ENCODE results near the gene DGKG.

DGKG gene

GRCh38 chr3:186366206-186366605, 4.2 kb upstream of the DGKG start:
- no peak for DNase-seq

GRCh38 chr3:186365202-186365974, 3.4 kb upstream of the DGKG start:
- DNase-seq, result no peak

GRCh38 chr3:186362988-186363387, 954 bp upstream of the DGKG start:
- DNase-seq, result no peak

DNA sequence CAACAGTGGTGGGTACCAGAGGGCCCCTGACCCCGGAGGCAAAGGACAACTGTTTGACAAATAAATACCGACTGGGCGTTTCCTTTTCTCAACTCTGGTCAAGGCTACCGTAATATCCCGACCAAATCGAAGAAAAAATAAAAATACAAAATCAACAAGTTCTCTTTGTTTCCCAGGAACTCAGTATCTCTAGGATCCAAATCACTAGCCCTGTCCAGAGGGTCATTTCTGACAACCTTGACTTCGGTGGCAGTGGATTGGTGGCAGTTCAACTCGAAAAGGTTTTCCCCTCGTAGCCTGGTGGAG, 456 bp upstream of the DGKG start:
- no peak for DNase-seq

DNA sequence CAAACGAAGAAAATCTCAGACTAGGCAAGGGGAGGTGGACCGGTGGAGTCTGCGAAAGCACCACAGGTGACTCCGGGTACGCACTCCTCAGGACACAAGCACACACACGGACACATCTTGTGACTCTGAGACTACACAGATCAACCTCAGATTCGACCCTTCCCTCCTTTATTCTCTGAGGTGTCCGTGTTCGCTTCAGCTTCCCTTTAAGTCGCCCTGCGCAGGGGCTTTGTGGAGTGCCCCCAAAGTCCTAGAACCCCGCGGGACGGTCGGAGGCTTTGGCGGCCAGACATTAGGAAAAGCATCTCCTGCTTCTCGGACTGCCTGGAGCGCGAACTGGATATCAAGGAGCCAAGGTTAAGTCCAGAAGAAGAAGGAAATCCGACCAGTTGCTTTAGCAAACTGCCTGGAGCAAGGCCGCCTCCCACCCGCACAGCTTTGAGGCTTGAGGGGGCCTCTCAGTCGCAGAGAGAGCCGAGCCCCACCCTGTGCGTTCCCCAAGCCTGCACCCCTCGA, 730 bp downstream of the DGKG start:
- DNase-seq, result no peak

DNA sequence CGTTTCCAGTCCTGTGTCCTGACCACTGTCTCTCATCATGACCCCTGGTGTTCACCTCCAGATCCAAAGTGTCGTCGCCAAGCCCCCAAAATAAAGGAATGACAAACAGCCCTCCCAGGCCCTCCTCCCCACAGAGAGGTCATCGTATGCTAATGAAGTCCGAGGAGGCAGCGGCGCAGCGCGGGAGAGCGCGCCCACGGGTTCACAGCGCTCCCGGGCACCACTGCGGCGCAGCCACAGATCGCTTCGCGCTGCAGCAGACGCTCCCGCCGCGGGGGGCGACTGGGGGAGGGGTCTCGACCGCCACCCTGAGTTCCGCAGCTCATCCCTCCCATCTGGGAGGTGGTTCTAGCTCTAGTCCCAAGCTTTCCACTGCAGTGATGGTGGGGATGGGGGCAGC, 1.3 kb downstream of the DGKG start:
- DNase-seq, result no peak

GRCh38 chr3:186359078-186359477, 3.0 kb downstream of the DGKG start:
- DNase-seq, result no peak

DNA sequence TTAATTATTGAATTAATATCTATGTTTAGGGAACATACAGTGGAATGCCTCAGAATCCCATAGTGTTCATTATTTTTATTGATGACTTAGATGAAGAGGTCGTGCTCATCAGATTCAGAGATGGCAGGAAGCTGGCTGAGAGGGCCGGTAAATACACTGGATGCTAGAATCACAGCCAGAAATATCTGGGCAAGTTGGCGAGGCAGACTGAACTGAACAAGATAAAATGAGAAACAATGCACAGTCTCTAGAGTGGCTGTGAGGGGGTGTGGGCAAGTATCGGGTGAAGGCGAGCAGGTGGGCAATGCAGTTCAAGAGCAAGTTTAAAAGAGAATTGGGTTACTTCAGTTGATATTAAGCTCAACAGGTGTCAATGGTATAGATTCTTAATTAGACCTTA, 5.9 kb downstream of the DGKG start:
- no peak for DNase-seq

DNA sequence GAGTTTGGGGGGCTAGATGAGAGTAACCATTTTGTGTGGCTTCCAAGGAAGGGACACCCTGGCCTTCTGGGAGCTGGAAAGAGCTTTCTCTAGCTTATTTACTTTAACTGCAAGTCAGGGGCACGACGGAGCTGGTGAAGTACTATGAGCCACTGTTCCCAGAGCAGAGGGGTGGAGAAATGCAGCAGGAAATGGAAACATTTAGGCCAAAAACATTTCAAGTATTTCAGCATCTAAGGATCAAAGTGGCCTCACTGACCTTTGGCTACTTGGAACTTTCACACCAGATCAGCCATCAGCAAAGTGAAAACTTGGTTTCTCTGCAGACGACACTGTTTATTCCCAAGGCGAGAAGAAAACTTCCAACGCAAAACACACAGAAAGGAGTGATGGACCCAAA, 7.9 kb downstream of the DGKG start:
- no peak for DNase-seq

GRCh38 chr3:186352369-186352768, 9.7 kb downstream of the DGKG start:
- no peak for DNase-seq

DNA sequence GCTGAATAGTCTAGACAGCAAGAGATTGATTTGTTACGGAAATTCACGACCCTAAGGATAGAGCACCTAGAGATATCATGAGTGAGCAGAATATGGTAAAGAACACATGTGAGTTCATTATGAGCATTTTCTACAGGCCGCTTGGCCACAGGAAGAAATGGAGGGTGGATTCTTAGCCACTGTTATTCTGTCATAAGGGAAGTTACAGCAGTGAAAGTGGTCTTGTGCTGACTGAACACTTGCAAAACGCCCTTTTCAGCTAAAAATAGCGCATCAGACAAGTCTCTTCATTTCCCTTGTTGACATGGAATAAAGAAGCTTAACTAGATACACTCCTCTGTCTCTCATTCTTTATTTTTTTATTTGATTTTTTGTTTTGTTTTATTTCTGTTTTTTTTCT, 19.8 kb downstream of the DGKG start:
- no peak for DNase-seq

- DNase-seq, result no peak
These were observed 21.8 kb downstream of the DGKG start for GRCh38 chr3:186340204-186340603.

GRCh38 chr3:186339180-186339918, 22.7 kb downstream of the DGKG start:
- DNase-seq, result no peak

- DNase-seq, result no peak
These were observed 28.8 kb downstream of the DGKG start for GRCh38 chr3:186333256-186333655.

DNA sequence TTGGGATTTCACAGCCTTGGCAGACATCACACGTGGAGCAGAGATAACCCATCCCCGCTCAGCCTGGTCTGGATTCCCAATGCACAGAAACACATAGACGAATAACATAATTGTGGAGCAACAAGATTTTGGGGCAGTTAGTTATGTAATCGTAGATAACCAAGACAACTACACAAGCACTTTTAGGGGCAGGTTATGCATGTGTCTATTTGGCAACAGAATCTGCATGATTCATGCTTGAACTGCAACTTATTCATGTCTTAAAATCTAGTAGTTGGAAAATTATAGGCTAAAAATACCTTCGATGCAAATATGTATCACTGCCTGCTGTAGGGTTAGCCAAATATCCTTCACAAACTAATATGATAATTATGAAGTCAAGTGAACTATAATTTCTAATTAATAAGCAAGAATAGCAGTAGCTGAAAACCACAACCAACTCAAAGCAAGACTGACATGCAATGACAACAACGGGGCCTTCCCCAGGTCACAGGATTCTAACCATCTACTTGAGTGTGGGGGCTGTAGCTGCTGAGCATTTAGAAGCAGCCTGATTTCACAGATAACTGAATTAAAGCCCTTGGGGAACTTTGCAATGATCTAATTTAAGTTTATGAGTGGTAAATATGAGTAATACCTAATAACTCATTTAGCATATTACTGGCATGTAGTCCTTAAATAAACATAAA, 31.1 kb downstream of the DGKG start:
- DNase-seq, result no peak

GRCh38 chr3:186329589-186329988, 32.4 kb downstream of the DGKG start:
- no peak for DNase-seq

- DNase-seq, result no peak
These were observed 34.0 kb downstream of the DGKG start for GRCh38 chr3:186327912-186328487.

DNA sequence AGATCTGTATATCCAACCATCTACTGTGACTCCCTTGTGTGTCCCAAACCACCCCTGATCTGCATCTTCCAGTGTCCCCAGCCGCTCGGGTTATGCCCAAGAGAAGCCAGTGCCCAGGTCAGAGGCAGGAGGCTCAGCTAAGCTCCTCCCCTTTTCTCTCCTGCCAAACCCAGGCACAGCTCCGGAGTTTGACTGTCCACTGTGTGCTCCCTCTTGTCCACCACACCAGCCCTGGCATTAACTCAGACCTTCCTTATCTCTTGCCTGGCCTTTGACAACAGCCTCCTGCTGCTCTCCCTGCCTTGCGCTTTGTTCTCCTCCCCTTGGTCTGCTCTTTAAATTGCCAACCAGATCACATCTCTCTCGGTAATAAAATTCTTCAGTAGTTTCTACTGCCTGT, 39.3 kb downstream of the DGKG start:
- no peak for DNase-seq

GRCh38 chr3:186321746-186322145, 40.3 kb downstream of the DGKG start:
- DNase-seq, result no peak

DNA sequence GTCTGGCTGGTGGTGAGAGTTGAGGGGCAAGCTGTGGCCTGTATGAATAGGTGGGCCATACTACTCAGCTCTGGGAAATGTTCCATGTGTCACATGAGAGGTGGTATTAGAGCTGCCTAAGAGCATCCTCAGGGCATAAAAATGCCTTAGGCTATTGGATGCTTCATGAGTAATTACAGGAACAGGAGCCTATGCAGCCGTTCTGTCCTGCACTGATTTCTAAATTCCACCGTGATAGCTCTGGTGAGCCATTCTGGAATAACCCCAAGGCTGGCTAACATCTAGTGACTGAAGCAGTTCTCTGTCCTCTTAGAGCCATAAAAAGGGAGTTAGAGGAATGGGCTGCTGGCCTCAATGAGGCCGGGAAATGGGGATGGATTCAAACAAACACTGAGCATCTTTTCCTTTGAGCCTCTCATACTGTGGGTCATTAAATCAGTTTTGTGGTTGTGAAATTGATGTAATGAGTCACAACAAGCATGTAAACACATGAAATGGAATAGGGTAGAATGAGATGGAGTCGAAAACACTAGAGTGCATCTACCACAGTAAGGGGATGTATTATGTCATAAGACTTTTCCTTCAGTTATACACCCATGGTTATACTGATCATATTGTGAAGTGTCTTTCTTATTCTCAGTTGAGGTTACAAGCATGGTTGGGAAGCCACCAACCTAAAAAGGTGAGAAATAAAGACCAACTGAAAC, 41.0 kb downstream of the DGKG start:
- DNase-seq, result peak; percentile 20

GRCh38 chr3:186319945-186320344, 42.1 kb downstream of the DGKG start:
- DNase-seq, result no peak

DNA sequence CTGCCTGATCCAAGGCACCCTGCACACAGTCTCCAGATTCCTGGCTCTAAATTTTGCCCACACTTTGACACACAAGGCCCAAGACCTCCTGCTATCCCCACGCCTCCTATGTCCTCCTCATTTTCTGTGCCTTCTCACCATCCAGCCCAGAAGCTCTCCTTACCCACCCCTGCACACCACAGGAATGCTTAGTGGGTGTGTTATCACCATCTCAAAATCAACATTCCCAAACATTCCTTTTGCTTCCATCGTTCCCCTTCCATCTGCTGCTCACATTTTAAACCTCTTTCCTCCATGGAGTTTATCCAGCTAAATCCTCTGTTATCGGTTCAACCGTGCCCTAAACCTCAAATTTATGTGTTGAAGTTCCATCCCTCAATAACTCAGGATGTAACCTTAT, 43.9 kb downstream of the DGKG start:
- DNase-seq, result no peak

DNA sequence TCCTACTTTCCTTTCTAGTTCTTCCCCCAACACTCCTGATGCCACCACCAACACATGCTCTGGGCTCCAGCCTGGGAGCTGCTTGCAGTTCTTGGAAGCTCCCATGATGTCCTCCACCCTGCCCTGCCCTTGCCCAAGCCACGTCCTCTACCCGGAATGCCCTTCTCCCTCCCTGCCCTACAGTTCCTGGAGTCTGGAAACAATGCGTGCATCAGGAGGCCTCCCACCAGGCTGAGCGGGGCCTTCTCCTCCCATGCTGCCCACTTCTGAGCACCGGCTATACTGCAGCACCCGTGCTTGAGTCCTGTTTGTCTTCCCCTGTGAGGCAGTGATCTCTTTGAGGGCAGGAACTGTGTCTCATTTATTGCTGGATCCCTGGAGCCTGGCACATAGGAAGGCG, 44.6 kb downstream of the DGKG start:
- DNase-seq, result no peak
